Skin epidermis (tissue), 12 donors: ENCODE data around the gene MAB21L4.

Experiments
- H3K27ac ChIP-seq, 21 experiments: fragments of 200-600 bp; sonication (generic) in 11 of 21; one replicate each; pipeline ENCODE4 v1.5.0; 2020; ENCODE audit warnings: mild to moderate bottlenecking in 3 of 21, inconsistent platforms in 2 of 21, moderate library complexity in 2 of 21
- H3K4me3 ChIP-seq, 7 experiments: fragments of 200-600 bp; sonication (generic) in 2 of 7; one replicate each; pipeline ENCODE4 v1.5.0; 2020; ENCODE audit warnings: inconsistent platforms in 2 of 7, mild to moderate bottlenecking in 2 of 7, moderate library complexity in 1 of 7

MAB21L4 gene

GRCh38 chr2:240886678-240887609 lies 9.0 kb downstream of the MAB21L4 start:
- Histone ChIP-seq H3K4me3 (no peak overlapping the region), H3K27ac (no peak overlapping the region)

GRCh38 chr2:240886023-240886565 lies 9.9 kb downstream of the MAB21L4 start:
- no peak overlapping the region for H3K4me3 ChIP-seq
- H3K27ac ChIP-seq: no peak overlapping the region

DNA sequence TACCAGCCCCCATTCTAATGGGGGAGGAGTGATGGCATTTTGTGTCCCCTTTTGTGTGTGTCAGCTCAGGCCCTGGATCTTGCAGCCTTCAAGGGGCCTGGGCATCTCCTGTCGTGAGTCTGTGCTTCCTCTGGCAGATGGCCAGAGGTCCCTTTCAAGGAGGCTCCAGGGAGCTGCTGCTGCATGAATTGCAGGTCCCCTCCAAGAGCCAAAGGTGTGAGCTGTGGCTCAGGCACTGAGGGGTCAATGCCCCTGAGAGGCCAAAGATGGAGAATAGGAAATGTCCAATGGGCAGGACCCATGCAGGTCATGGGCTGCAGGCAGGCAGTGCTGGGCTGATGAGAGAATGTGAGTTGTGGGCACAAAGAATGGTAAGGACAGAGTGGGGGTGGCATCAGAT lies 10.4 kb downstream of the MAB21L4 start:
- Histone ChIP-seq H3K27ac (no peak overlapping the region), H3K4me3 (no peak overlapping the region)

DNA sequence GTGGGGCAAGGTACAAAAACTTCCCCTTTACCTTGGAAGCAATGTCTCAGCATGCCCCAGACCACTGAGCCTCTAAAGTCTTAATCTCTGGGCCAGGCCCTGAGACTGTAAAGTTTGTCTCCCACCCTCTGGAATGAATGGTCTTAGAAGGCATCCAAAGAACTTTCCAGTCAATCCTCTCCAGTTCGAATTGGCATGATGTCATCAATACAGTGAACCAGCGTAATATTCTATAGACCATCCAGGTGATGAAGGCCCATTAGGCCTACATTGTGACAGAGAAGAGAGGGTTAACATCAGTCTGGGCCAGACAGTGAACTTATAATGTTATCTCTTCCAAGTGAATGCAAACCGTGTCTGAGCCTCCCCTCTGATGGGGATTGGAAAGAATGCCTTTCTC lies 11.2 kb downstream of the MAB21L4 start:
- no peak overlapping the region for H3K27ac ChIP-seq

DNA sequence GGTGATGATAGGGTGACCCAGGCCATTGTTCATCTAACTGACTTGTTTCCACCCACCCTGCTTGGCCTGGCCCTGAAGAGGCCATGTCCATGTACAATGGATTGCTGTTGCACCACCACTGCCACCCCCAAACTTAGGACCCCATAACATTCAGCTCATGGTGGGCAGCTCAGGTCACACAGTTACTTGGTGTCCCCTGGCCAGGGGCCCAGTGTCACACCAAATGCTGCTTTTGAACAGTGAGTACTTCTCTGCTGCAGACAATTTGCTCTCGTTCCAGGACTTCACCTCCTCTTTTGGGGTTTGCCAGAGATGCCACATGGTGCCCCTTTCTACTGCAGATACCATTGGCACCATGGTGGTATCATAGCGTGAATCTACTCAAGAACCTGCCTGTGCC lies 11.7 kb downstream of the MAB21L4 start:
- H3K4me3 ChIP-seq: no peak overlapping the region
- no peak overlapping the region for H3K27ac ChIP-seq

More for the DNA sequence above, 11.2 kb downstream of the MAB21L4 start:
- no peak overlapping the region for H3K4me3 ChIP-seq

GRCh38 chr2:240881913-240882312 lies 14.0 kb downstream of the MAB21L4 start:
- no peak overlapping the region for H3K27ac ChIP-seq

GRCh38 chr2:240879105-240879504 lies 16.9 kb downstream of the MAB21L4 start:
- no peak overlapping the region for H3K27ac ChIP-seq
- no peak overlapping the region for H3K4me3 ChIP-seq

More at GRCh38 chr2:240881913-240882312, 14.0 kb downstream of the MAB21L4 start:
- H3K4me3 ChIP-seq: no peak overlapping the region

DNA sequence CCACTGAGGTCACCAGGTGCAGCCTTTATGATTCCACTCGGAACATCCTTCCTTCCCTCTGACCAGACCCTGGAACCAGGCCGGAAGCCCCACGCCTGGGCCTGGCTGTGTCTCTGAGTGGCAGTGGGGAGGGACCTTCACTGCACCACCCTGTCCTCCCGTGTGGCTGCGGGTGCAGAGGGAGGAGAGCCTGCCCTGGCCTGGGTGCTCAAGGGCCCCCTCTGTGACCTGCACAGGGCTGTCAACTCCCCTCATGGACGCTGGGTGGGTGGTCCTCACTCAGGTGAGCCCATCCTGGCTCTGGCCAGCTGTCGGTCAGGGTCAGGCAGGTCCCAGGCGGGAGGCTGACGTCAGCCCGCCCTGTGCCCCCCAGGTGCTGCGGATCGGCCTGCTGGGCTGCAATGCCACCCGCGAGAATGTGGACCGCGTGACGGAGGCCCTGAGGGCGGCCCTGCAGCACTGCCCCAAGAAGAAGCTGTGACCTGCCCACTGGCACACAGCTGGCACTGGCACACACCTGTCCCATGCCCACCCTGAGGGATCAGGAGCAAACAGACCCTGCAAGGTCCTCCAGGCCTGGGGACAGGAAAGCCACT lies 17.5 kb downstream of the MAB21L4 start:
- H3K4me3 ChIP-seq: no peak overlapping the region
- no peak overlapping the region for H3K27ac ChIP-seq

DNA sequence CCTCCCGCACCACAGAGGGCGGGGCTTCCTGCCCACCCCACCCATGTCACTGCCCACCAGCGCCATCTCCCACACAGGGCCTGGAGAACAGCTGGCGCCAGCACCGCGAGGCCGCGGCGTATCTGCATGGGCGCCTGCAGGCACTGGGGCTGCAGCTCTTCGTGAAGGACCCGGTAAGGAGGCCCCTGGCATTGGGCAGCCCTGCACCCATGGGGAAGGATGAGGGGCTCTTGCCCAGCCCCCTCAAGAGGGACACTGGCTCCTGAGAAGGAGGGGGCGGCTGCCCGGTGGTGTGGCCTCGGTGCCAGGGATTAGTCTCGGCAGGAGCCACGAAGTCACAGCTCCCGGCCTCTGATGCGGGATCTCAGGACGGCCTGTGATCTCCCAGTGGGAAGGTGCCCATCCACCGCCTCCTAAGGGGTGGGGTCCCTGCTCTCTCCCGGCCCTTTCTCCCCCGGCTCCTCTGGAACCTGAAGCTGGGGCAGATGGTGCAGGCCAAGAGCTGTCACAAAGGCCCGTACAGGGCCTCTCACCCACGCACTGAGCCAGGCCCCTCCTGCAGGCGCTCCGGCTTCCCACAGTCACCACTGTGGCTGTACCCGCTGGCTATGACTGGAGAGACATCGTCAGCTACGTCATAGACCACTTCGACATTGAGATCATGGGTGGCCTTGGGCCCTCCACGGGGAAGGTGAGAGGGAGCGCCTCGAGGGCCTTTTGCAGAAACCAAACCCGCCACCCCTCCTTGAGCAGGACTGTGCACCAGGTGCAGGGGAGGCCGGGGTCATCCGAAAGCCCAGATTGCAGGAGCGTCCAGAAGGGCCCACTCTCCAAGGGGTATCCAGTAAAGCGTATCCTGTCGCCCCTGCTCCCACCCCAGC lies 18.3 kb downstream of the MAB21L4 start:
- H3K4me3 ChIP-seq: no peak overlapping the region
- no peak overlapping the region for H3K27ac ChIP-seq

DNA sequence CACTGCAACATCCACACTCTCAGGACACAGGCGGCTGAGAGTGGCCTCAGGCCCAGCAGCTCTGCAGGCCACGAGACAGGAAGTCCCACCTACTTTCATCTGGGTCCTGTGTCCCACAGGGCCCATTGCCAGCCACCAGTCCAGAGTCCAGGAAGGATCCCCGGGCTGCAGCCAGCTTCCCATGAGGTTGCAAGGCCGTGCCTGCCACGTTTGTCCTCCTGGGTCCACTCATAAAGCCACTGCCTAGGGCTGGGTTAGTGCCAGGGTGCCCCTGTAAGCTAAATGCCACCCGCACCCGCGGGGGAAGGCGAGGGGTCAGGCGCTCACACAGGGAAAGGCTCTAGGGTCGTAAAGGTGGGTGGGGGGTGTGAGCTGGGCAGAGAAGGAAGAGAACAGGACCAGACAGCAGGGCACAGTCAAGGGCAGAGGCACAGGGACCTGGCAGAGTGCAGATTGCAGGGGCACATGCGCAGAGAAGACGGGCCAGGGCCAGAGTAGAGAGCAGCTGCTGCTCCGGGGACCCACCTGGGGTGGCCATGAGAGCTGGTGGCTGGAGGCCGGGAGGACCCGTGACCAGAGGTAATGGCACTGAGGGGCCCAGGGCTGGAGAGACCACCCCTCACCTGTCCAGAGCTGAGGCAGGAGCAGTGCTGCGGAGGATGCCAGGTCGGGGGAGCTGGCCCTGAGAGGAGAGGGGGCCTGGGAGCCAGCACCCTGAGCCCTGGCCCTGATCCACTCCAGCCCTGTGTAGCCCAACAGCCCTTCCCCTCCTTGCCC lies 19.3 kb downstream of the MAB21L4 start:
- no peak overlapping the region for H3K27ac ChIP-seq
- no peak overlapping the region for H3K4me3 ChIP-seq

- Histone ChIP-seq H3K27ac (no peak overlapping the region), H3K4me3 (no peak overlapping the region)
Observed at GRCh38 chr2:240876035-240876474, 19.9 kb downstream of the MAB21L4 start.

- no peak overlapping the region for H3K27ac ChIP-seq
- no peak overlapping the region for H3K4me3 ChIP-seq
Observed at GRCh38 chr2:240875228-240876034, 20.5 kb downstream of the MAB21L4 start.

GRCh38 chr2:240874715-240875227 lies 21.2 kb downstream of the MAB21L4 start:
- Histone ChIP-seq H3K4me3 (no peak overlapping the region), H3K27ac (no peak overlapping the region)

DNA sequence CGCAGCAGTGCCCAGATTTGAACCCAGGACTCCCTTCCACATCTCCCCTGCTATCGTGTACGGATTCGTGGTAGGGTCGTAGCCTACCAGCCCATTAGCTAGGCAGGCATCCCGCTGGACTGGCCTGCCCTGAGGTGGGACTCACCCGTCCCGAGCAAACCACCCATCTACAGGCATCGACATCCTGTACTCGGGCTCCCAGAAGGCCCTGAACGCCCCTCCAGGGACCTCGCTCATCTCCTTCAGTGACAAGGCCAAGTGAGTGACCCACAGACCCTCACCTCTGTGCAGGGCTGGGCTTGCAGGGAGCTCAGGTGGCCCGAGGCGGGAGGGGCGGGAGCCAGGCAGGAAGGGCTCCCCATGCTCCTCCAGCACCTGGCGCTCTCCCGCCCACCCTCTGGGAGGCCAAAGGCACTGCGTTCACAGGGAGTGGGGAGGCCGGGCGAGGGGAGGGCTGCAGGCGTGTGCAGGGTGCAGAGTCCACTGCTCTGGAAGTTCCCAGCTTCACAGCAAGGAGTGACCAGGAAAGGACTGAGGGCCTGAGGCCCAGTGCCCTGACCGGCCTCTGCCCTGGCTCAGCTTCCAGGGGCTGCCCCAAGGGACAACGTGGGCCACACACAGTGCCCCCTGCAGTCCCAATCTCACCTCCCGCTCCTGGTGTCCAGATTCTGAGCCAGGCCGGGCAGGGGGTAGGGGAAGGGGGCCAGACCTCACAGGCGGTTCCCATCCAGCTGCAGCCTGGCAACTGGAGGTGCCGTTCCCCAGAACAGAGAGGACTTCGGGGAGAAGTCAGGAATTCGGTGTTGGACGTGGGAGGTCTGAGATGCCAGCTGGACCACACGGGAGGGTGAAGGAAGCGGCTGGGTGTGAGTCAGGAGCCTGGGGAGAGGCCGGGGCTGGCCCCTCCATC lies 21.9 kb downstream of the MAB21L4 start:
- H3K27ac ChIP-seq: no peak overlapping the region
- no peak overlapping the region for H3K4me3 ChIP-seq

DNA sequence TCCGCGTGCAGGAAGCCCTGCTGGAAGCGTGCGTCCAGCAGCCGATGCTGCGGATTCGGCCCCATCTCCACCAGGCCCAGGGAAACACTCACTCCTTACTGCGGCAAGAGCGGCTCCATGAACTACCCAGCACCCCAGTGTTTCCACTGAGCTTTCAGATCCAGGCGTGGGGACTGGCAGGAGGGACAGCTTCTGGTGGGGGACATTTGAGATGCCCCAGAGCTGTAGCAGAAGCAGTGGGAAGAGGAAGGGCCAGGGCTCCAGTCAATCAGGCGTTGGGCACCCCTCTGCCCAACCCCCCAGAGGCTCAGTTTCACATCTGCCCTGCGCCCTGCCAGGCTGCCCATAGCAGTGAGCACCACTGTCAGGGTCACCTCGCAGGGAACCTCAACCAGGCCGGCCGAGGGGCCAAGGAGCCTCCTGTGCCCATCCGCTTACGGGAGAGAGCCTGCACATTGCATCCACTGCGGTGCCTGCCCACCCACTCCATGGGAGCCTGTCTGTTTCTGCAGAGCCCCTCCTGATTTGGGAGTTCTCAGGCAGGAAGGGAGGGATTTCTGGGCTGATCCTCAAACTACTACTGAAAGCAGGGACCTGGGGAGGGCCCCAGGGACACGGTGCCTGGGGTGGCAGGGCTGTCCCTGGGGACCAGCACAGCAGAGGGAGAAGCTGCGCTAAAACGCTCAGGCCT lies 22.7 kb downstream of the MAB21L4 start:
- H3K27ac ChIP-seq: no peak overlapping the region
- no peak overlapping the region for H3K4me3 ChIP-seq

DNA sequence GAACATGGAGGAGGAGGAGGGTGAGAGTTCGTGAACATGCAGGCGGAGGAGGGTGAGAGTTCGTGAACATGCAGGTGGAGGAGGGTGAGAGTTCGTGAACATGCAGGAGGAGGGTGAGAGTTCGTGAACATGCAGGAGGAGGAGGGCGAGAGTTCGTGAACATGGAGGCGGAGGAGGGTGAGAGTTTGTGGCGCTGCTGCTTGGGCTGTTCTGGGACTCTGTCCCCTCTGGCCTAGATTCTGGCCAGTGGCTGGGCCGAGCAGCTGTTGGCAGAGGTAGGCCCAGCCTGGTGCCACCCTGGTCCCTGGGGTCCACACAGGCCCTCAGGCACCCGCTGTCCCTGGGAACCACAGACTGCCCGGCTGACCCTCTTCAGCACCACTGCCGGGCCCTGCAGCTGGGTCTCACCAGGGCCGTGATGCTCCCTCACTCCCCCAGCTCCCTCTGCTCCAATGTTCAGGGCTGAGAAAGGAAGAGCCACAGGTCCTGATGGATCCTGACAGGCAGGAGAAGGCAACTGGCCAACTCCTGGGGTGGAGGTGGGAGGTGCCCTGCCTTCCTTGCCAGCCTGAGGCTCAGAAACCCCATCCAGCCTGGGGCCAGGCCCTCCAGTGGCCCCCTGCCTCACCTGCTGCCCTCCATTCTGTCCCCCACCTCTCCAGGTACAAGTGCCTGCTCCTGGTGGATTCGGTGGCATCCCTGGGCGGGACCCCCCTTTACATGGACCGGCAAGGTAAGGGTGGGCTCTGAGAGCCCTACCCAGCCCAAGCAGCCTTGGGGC lies 23.4 kb downstream of the MAB21L4 start:
- no peak overlapping the region for H3K4me3 ChIP-seq
- H3K27ac ChIP-seq: no peak overlapping the region
